Activated T-cell treated with anti-CD3 and anti-CD28 coated beads, Interleukin-2, amount 50 U/mL, for 24 hours (primary cell): ENCODE data around the gene FAM135A.
"Not testable (repeated sequence)": the region's sequence is repeated elsewhere in the genome, so short reads cannot be mapped to it uniquely, and the experiment has no call there.

ENCODE experiments used
- DNase-seq: peaks from one replicate; pipeline ENCODE4 v3.0.0-alpha.2; 2020
- H3K27ac Mint-ChIP-seq: 2 replicates; pipeline ENCODE4 v1.8.0; 2020; ENCODE audit warnings: mild to moderate bottlenecking, mixed read lengths
- H3K27me3 Mint-ChIP-seq: 2 replicates; pipeline ENCODE4 v1.8.0; 2020; ENCODE audit warnings: mixed read lengths
- H3K36me3 Mint-ChIP-seq: 2 replicates; pipeline ENCODE4 v1.8.0; 2020; ENCODE audit warnings: low read depth, mixed read lengths
- H3K4me1 Mint-ChIP-seq: 2 replicates; pipeline ENCODE4 v1.8.0; 2020; ENCODE audit warnings: low read depth, mixed read lengths
- H3K4me3 Mint-ChIP-seq: 2 replicates; pipeline ENCODE4 v1.8.0; 2020; ENCODE audit warnings: mild to moderate bottlenecking, moderate library complexity, mixed read lengths
- H3K9me3 Mint-ChIP-seq: 2 replicates; pipeline ENCODE4 v1.8.0; 2020; ENCODE audit warnings: mixed read lengths

FAM135A gene

DNA sequence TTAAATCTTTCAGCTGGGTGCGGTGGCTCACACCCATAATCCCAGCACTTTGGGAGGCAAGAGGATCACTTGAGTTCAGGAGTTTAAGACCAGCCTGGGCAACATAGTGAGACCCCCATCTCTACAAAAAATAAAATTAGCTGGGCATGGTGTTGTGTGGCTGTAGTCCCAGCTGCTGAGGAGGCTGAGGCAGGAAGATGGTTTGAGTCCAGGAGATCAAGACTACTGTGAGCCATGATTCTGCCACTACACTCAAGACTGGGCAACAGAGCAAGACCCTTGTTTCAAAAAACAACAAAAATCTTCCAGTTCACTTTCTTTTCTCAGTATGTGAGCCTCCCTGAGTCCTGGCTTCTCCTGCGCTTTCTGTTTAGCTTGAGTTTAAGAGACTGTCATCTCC is 161.3 kb downstream of the FAM135A start:
- peaks cover 9% of the 10 kb centered on the region for H3K36me3 Mint-ChIP-seq
- H3K9me3 Mint-ChIP-seq = peaks cover 1% of the 10 kb centered on the region
- no peaks in the 10 kb centered on the region for H3K27me3 Mint-ChIP-seq
- peaks cover 1% of the 10 kb centered on the region for H3K4me1 Mint-ChIP-seq
- no peak overlapping the region for H3K4me3 Mint-ChIP-seq
- no peak for DNase-seq
- no peak overlapping the region for H3K27ac Mint-ChIP-seq

DNA sequence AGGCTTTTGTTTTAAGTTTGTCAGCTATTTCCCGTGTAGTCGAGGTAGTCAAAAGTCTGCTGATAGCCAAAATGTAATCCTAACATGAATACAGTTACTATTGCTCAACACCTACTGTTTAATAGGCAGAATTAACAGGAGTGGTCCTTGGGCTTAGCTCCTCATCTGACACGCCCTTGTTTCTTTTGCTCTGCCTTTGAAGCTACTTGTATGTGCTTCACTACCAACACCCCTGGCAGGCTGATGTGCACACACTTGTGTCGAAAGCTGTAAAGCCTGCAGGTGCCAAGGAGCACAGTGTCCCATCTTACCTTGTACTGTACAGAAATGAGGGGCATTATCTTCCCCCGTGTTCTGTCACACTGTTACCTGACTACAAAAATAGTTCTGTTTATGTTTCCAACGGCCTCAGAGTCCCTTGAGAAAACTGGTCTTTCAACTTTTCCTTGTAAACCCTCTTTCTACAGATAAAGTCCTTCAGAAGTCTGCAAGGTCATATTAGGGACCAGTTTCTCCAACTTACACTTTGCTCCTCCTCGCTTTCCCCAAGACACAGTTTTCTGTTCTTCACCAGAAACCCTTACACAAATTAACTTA is 162.7 kb downstream of the FAM135A start:
- Mint-ChIP-seq H3K9me3 (no peaks in the 10 kb centered on the region), H3K27me3 (no peaks in the 10 kb centered on the region), H3K4me1 (no peaks in the 10 kb centered on the region), H3K27ac (no peak overlapping the region), H3K36me3 (peaks cover 12% of the 10 kb centered on the region), H3K4me3 (no peak overlapping the region)
- DNase-seq = no peak

DNA sequence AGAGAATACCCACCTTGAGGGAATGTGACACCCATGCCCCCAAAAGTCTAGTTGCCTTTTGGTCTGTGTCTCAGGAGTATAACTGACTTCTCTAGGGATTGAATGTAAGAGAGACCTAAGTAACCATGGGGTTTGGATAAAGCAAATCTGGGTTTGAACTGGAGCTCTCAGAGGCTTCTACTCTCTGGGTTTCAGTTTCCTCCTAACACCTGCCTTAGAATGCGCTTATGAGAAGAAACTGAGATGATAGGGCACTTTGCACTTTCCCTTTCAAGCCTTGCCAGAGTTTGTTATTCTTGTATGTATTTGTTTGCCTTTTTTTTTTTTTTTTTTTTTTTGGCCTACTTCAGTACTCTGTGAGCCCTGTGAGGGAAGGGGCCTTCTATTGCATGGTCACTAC is 172.8 kb downstream of the FAM135A start:
- Mint-ChIP-seq H3K9me3 (no peaks in the 10 kb centered on the region), H3K27ac (no peak overlapping the region), H3K4me1 (no peaks in the 10 kb centered on the region), H3K4me3 (no peak overlapping the region), H3K27me3 (no peaks in the 10 kb centered on the region), H3K36me3 (peaks cover 60% of the 10 kb centered on the region)
- DNase-seq = no peak

DNA sequence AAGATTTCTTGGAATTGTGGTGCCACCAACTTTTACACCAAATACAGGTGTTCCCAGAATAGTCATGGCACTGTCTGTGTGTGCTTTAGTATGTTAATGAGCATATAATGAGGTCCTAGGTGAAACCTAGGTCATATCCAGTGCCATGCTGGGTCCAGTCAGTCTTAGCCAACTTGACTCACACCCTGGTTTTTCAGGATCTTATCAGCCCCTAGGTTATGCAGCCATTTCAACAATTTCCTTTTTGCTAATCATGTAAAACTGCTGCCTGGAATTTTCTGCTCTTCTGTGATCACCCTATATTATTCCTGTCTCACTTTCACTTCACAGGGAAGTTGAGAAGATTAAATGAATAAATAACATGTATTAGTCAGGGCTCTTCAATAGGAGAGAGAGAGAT is 177.1 kb downstream of the FAM135A start:
- no peaks in the 10 kb centered on the region for H3K9me3 Mint-ChIP-seq
- peaks cover 24% of the 10 kb centered on the region for H3K36me3 Mint-ChIP-seq
- H3K4me1 Mint-ChIP-seq = no peaks in the 10 kb centered on the region
- no peak overlapping the region for H3K27ac Mint-ChIP-seq
- no peak for DNase-seq
- H3K27me3 Mint-ChIP-seq = no peaks in the 10 kb centered on the region
- no peak overlapping the region for H3K4me3 Mint-ChIP-seq

DNA sequence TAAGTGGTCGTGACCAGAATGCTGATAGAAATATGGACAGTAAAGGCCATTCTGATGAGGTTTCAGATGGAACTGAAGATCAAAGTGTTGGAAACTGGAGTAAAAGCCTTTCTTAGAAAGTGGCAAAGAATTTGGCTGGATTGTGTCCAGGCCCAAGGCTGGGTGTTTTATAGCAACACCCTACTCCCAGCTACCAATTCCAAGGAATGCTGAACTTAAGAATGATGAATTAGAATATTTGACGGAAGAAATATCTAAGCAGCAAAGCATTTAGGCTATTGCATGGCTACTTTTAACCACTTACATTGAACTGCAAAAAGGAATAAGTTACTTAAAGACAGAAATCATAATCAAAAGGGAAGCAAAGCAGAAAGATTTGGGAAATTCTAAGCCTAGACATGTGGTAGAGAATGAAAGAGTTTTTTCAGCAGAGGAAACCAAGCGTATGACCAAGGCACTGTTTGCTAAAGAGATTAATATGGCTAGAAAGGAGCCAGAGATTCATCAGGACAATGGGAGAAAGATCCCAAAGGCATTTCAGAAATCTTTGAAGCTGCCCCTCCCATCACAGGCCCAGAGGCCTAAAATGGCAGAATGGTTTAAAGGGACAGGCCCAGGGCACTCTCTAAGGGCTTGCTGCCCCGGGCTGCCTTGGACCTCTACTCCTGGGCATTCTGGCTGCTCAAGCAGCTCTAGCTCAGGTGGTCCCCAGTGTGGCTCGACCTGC is 179.2 kb downstream of the FAM135A start:
- H3K4me1 Mint-ChIP-seq = no peaks in the 10 kb centered on the region
- H3K9me3 Mint-ChIP-seq = no peaks in the 10 kb centered on the region

DNA sequence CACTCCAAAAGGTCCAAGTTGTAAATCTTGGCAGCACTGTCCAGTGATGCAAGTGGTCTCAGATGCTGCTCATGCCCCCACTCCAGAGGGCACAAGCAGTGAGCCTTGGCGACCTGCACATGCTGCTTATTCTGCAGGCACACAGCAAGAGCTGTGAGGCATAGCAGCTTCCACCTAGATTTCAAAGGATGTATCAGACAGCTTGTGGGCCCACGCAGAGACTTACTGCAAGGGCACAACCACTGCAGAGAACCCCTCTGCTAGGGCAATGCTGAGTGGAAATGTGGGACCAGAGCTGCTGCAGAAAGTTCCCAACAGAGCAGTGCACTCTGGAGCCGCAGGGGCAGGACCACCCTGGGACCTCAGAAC is 179.8 kb downstream of the FAM135A start:
- Mint-ChIP-seq H3K27me3 (no peaks in the 10 kb centered on the region), H3K27ac (no peak overlapping the region), H3K4me3 (no peak overlapping the region), H3K4me1 (no peaks in the 10 kb centered on the region), H3K36me3 (peaks cover 11% of the 10 kb centered on the region), H3K9me3 (no peaks in the 10 kb centered on the region)
- DNase-seq = no peak

More for the DNA sequence above, 179.2 kb downstream of the FAM135A start:
- H3K36me3 Mint-ChIP-seq = peaks cover 11% of the 10 kb centered on the region
- H3K27me3 Mint-ChIP-seq = no peaks in the 10 kb centered on the region
- no peak overlapping the region for H3K4me3 Mint-ChIP-seq
- no peak for DNase-seq
- H3K27ac Mint-ChIP-seq = no peak overlapping the region

DNA sequence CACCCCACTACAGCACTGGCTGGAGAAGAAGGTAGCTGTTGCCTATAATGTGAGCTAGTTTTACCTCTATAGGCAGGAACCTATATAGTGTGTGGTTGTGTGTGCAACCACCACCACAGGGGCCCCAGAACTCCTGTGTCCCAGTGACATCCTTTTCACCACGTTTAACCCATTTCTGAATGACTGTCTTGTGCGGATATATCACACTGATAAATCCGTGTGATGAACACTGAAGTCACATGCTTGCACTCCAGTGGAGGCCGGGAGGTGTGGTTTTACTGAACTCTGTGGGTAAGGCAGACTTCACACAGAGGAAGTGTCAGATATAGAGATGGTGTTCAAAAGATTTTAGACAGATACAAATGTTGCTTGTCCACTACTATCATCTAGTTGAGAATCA is 185.9 kb downstream of the FAM135A start:
- H3K4me3 Mint-ChIP-seq = no peak overlapping the region
- H3K36me3 Mint-ChIP-seq = no peaks in the 10 kb centered on the region
- H3K9me3 Mint-ChIP-seq = peaks cover 2% of the 10 kb centered on the region
- DNase-seq = no peak
- H3K27me3 Mint-ChIP-seq = no peaks in the 10 kb centered on the region
- H3K27ac Mint-ChIP-seq = no peak overlapping the region
- peaks cover 6% of the 10 kb centered on the region for H3K4me1 Mint-ChIP-seq

DNA sequence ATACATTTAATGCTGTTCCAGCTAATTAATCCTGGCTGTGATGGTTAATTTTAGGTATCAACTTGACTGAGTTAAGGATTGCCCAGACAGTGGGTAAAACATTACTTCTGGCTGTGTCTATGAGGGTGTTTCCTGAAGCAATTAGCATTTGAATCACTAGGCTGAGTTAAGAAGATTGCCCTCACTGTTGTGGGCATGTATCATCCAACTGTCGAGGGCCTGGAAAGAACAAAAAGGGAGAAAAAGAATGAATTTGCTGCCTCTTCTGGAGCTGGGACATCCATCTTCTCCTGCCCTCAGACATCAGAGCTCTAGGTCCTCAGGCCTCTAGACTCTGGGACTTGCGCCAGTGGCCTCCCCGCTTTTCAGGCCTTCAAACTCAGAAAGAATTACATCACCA is 187.7 kb downstream of the FAM135A start:
- H3K9me3 Mint-ChIP-seq = peaks cover 9% of the 10 kb centered on the region
- no peak overlapping the region for H3K27ac Mint-ChIP-seq
- no peaks in the 10 kb centered on the region for H3K36me3 Mint-ChIP-seq
- H3K4me1 Mint-ChIP-seq = peaks cover 6% of the 10 kb centered on the region
- no peak overlapping the region for H3K4me3 Mint-ChIP-seq
- DNase-seq = no peak
- H3K27me3 Mint-ChIP-seq = no peaks in the 10 kb centered on the region

DNA sequence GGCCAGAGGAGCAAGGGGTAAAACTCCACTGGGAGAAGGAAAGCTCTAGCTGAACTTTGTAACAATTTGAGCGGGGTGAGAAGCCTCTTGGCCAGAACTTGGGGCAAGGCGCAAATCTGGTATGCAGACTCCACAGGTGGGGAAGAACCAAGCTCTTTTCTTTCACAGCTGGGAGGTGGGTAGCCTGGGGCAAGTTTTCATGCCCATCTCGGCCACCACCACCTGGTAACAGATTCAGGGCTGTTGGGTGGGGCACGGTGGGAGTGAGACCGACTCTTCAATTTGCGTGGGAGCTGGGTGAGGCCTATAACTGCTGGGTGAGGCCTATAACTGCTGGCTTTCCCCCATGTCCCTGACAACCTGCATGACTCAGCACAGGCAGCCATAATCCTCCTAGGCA is 190.9 kb downstream of the FAM135A start:
- no peak overlapping the region for H3K4me3 Mint-ChIP-seq
- peaks cover 9% of the 10 kb centered on the region for H3K4me1 Mint-ChIP-seq
- no peak for DNase-seq
- H3K9me3 Mint-ChIP-seq = peaks cover 12% of the 10 kb centered on the region
- no peaks in the 10 kb centered on the region for H3K27me3 Mint-ChIP-seq
- H3K36me3 Mint-ChIP-seq = no peaks in the 10 kb centered on the region
- no peak overlapping the region for H3K27ac Mint-ChIP-seq

DNA sequence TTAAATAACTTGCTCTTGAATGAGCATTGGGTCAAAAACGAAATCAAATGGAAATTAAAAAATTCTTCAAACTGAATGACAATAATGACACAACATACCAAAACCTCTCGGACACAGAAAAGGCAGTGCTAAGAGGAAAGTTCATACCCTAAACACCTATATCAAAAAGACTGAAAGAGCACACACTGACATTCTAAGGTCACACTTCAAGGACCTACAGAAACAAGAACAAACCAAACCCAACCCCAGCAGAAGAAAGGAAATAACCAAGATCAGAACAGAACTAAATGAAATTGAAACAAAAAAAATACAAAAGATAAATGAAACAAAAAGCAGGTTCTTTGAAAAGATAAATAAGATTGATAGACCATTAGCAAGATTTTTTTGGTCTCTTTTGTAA is 194.1 kb downstream of the FAM135A start:
- DNase-seq, H3K4me3 Mint-ChIP-seq, H3K27ac Mint-ChIP-seq, H3K36me3 Mint-ChIP-seq, H3K4me1 Mint-ChIP-seq, H3K27me3 Mint-ChIP-seq: not testable (repeated sequence)
- peaks cover 12% of the 10 kb centered on the region for H3K9me3 Mint-ChIP-seq

DNA sequence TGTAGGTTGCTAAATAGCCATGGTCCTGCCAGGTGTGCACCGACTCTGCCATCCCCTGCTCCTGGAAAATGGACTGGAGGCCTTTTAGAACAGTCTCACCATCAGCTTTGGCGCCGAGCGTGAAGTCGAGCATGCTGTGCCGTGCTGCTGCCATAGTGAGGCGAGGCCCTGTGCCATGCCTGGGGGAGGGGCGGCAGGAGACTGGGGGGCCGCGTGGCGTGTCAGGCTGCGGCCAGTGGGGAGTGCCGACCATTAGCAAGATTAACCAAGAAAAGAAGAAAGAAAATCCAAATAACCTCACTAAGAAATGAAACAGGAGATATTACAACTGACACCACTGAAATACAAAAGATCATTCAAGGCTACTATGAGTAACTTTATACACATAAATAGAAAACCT is 195.9 kb downstream of the FAM135A start:
- not testable (repeated sequence) for H3K27ac Mint-ChIP-seq, DNase-seq, H3K27me3 Mint-ChIP-seq, H3K4me1 Mint-ChIP-seq, H3K4me3 Mint-ChIP-seq, H3K36me3 Mint-ChIP-seq
- peaks cover 10% of the 10 kb centered on the region for H3K9me3 Mint-ChIP-seq
